PC-3 (cell line): Measurements from ENCODE around the gene GADL1.

ENCODE experiments used
- EZH2 ChIP-seq: fragments of 300-600 bp; sonication (generic); IDR thresholded peaks from one replicate; pipeline ENCODE4 v1.6.1; 2017; ENCODE audit warnings: antibody characterized with exemption, mild to moderate bottlenecking, low read length; ENCODE audit not compliant: unreplicated experiment
- EZH2phosphoT487 ChIP-seq: fragments of 300-600 bp; sonication (generic); IDR thresholded peaks from 2 replicates; pipeline ENCODE4 v1.6.1; 2018; ENCODE audit warnings: mild to moderate bottlenecking, antibody characterized with exemption, low read length, borderline replicate concordance
- TF ChIP-seq, protein P1 (sequence below): fragments of 300-600 bp; sonication (generic); conservative IDR thresholded peaks from 2 replicates; pipeline ENCODE4 v1.5.1; 2017; ENCODE audit warnings: antibody characterized with exemption, low read depth, mild to moderate bottlenecking, low read length

DNA sequence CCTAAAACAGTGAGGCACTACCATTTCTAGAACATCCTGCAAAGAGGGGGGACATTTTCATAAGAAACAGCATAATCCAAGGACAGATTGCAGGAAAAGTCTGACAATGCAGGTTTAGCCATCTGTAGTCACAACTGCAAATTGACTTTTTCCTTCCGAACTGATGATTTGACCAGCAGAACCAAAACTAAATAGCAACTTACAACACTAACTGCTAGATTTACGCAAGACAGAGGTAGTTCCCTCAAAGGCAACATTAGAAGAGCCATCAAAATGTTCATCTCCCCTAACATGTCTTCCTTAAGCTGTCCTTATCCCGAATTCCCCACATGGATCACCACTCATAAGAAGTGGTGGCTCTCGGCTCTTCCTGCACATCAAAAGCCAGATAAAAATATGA lies 129.6 kb downstream of the GADL1 start:
- TF ChIP-seq, protein P1, sequence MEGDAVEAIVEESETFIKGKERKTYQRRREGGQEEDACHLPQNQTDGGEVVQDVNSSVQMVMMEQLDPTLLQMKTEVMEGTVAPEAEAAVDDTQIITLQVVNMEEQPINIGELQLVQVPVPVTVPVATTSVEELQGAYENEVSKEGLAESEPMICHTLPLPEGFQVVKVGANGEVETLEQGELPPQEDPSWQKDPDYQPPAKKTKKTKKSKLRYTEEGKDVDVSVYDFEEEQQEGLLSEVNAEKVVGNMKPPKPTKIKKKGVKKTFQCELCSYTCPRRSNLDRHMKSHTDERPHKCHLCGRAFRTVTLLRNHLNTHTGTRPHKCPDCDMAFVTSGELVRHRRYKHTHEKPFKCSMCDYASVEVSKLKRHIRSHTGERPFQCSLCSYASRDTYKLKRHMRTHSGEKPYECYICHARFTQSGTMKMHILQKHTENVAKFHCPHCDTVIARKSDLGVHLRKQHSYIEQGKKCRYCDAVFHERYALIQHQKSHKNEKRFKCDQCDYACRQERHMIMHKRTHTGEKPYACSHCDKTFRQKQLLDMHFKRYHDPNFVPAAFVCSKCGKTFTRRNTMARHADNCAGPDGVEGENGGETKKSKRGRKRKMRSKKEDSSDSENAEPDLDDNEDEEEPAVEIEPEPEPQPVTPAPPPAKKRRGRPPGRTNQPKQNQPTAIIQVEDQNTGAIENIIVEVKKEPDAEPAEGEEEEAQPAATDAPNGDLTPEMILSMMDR, result no peak
- no peak for TF ChIP-seq EZH2phosphoT487
- TF ChIP-seq EZH2, result no peak
